ENCODE data around the gene SMIM10L1. TPM values are rescaled to one million over a fixed set of nuclear protein-coding genes. Genes with fewer than 3 reads are reported as not detected.

Gene SMIM10L1
- polyA plus RNA-seq (2011; rRNA removed) = 3.2 and 4.8 TPM in 2 replicates
- 1.8 and 2.4 TPM in 2 replicates for polyA minus RNA-seq (2011; rRNA and poly(A)+ RNA removed)

- peak; percentile 30; the same call in 1 of the 2 replicates for TF ChIP-seq CTCF (IDR thresholded peaks at IDR 0.05; ENCODE audit: insufficient read depth, low read depth, low read length)
- ChIA-PET POLR2A (interaction anchor here (0.5 kb wide), 1 partner anchor 268 kb away, joined by 5 read pairs; no protein-coding TSS in a partner anchor), CTCF (interaction anchor here (1.2 to 1.8 kb wide), 4 partner anchors 11 to 400 kb away, joined by 3 to 5 read pairs (median 4); no protein-coding TSS in a partner anchor)
- Histone ChIP-seq H3K36me3 (ENCODE audit: control insufficient read depth, insufficient read depth, low read length) (no peaks in the 10 kb centered on the region), H3K4me3 (ENCODE audit: low read depth, low read length) (peak within 1 kb of the TSS; percentile 81), H3K27me3 (ENCODE audit: control insufficient read depth, insufficient read depth, low read length) (no peaks in the 10 kb centered on the region)
- DNase-seq (ENCODE audit: low read depth) = peak; percentile 71
Measured at GRCh38 chr12:11171145-11171968, at the start of gene SMIM10L1. TSS of gene SMIM10L1 (plus strand) at chr12:11171194. CDS start at chr12:11171357, 163 bp downstream.

GRCh38 chr12:11130382-11130781 lies 40.6 kb upstream of the SMIM10L1 start:
- TF ChIP-seq CTCF (IDR thresholded peaks at IDR 0.05; ENCODE audit: insufficient read depth, low read depth, low read length) = no peak
- 0 out of 2 replicates have a peak, but pooled peaks cover 1% of the 10 kb centered on the region for H3K36me3 ChIP-seq (ENCODE audit: control insufficient read depth, insufficient read depth, low read length)
- H3K4me3 ChIP-seq (ENCODE audit: low read depth, low read length) = no peak overlapping the region
- POLR2A ChIA-PET = no interaction called here
- DNase-seq (ENCODE audit: low read depth) = no peak
- CTCF ChIA-PET = no interaction called here
- H3K27me3 ChIP-seq (ENCODE audit: control insufficient read depth, insufficient read depth, low read length) = no peaks in the 10 kb centered on the region

GRCh38 chr12:11130999-11131398 lies 40.0 kb upstream of the SMIM10L1 start:
- CTCF ChIA-PET = no interaction called here
- Histone ChIP-seq H3K36me3 (ENCODE audit: control insufficient read depth, insufficient read depth, low read length) (0 out of 2 replicates have a peak, but pooled peaks cover 1% of the 10 kb centered on the region), H3K4me3 (ENCODE audit: low read depth, low read length) (no peak overlapping the region), H3K27me3 (ENCODE audit: control insufficient read depth, insufficient read depth, low read length) (no peaks in the 10 kb centered on the region)
- TF ChIP-seq CTCF (IDR thresholded peaks at IDR 0.05; ENCODE audit: insufficient read depth, low read depth, low read length) = no peak
- no peak for DNase-seq (ENCODE audit: low read depth)
- POLR2A ChIA-PET = no interaction called here

- TF ChIP-seq CTCF (IDR thresholded peaks at IDR 0.05; ENCODE audit: insufficient read depth, low read depth, low read length) = no peak
- no peaks in the 10 kb centered on the region for H3K27me3 ChIP-seq (ENCODE audit: control insufficient read depth, insufficient read depth, low read length)
- no peak overlapping the region for H3K4me3 ChIP-seq (ENCODE audit: low read depth, low read length)
- 0 out of 2 replicates have a peak, but pooled peaks cover 1% of the 10 kb centered on the region for H3K36me3 ChIP-seq (ENCODE audit: control insufficient read depth, insufficient read depth, low read length)
- CTCF ChIA-PET = interaction anchor here (1.9 kb wide), 1 partner anchor 26 kb away, joined by 4 read pairs; no protein-coding TSS in a partner anchor
- DNase-seq (ENCODE audit: low read depth) = no peak
- POLR2A ChIA-PET = no interaction called here
Measured at GRCh38 chr12:11133162-11133561, 37.8 kb upstream of the SMIM10L1 start.

DNA sequence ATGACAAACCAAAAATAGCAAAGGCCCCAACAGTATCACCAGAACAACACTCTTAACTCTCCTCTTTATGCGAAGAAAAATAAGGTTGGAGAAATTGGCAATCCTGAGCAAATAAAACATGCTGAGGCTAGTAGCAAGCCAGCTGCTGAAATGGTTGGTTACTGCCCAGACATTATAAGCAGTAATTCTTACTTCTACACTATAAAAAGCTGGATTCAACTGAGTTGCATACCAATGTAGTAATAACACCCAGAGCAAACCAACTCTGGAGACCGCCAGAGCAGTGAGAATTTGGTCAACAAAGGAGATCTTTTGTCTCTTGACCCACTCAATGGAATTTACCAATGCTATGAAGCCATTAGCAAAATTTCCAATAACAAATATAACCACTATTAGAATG lies 37.2 kb upstream of the SMIM10L1 start:
- CTCF ChIA-PET = interaction anchor here (1.9 kb wide), 1 partner anchor 26 kb away, joined by 4 read pairs; no protein-coding TSS in a partner anchor
- Histone ChIP-seq H3K27me3 (ENCODE audit: control insufficient read depth, insufficient read depth, low read length) (no peaks in the 10 kb centered on the region), H3K4me3 (ENCODE audit: low read depth, low read length) (no peak overlapping the region), H3K36me3 (ENCODE audit: control insufficient read depth, insufficient read depth, low read length) (0 out of 2 replicates have a peak, but pooled peaks cover 1% of the 10 kb centered on the region)
- POLR2A ChIA-PET = no interaction called here
- no peak for DNase-seq (ENCODE audit: low read depth)
- TF ChIP-seq CTCF (IDR thresholded peaks at IDR 0.05; ENCODE audit: insufficient read depth, low read depth, low read length) = no peak
